PFSK-1 (cell line): ENCODE measurements around the gene C12orf76.

Source experiments
- FOXP2 ChIP-seq: optimal IDR thresholded peaks from 2 replicates; pipeline ENCODE3; 2011; ENCODE audit warnings: borderline replicate concordance, control low read depth, inconsistent platforms; ENCODE audit not compliant: insufficient read depth; ENCODE audit errors: extremely low read length, extremely low read depth
- POLR2AphosphoS5 ChIP-seq: IDR thresholded peaks from 2 replicates; pipeline ENCODE4 v1.6.1; 2012; ENCODE audit warnings: low read depth, mild to moderate bottlenecking, control low read depth, low read length, moderate library complexity
- SIN3A ChIP-seq: IDR thresholded peaks from 2 replicates; pipeline ENCODE4 v1.6.1; 2012; ENCODE audit warnings: mild to moderate bottlenecking, low read length, moderate library complexity, borderline replicate concordance; ENCODE audit not compliant: insufficient read depth
- TAF1 ChIP-seq: IDR thresholded peaks from 2 replicates; pipeline ENCODE4 v1.6.1; 2012; ENCODE audit warnings: low read length, control low read depth, borderline replicate concordance; ENCODE audit not compliant: insufficient read depth
- TF ChIP-seq, protein P1 (sequence below), 2 experiments: IDR thresholded peaks; 2 replicates each; pipeline versions ENCODE4 v1.6.1 to v1.8.0; 2011 to 2012; ENCODE audit warnings: low read depth in 2 of 2, low read length in 2 of 2, control low read depth in 1 of 2, inconsistent platforms in 1 of 2, mild to moderate bottlenecking in 1 of 2, moderate library complexity in 1 of 2; ENCODE audit not compliant: insufficient read depth in 1 of 2

DNA sequence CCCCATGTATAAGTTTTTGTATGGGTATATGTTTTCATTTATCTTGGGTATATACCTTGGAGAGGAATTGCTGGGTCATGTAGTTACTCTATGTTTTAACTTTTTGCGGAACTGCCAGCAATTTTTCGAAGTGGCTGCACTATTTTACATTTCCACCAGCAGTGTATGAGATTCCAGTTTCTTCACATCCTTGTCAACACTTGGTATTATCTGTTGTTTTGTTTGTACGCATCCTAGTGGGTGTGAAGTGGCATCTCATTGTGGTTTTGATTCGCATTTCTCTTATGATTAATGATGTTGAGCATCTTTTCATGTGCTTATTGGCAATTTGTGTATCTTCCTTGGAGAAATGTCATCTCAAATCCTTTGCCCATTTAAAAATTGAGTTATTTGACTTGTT lies 42.2 kb downstream of the C12orf76 start:
- no peak for TF ChIP-seq POLR2AphosphoS5
- TF ChIP-seq, protein P1, sequence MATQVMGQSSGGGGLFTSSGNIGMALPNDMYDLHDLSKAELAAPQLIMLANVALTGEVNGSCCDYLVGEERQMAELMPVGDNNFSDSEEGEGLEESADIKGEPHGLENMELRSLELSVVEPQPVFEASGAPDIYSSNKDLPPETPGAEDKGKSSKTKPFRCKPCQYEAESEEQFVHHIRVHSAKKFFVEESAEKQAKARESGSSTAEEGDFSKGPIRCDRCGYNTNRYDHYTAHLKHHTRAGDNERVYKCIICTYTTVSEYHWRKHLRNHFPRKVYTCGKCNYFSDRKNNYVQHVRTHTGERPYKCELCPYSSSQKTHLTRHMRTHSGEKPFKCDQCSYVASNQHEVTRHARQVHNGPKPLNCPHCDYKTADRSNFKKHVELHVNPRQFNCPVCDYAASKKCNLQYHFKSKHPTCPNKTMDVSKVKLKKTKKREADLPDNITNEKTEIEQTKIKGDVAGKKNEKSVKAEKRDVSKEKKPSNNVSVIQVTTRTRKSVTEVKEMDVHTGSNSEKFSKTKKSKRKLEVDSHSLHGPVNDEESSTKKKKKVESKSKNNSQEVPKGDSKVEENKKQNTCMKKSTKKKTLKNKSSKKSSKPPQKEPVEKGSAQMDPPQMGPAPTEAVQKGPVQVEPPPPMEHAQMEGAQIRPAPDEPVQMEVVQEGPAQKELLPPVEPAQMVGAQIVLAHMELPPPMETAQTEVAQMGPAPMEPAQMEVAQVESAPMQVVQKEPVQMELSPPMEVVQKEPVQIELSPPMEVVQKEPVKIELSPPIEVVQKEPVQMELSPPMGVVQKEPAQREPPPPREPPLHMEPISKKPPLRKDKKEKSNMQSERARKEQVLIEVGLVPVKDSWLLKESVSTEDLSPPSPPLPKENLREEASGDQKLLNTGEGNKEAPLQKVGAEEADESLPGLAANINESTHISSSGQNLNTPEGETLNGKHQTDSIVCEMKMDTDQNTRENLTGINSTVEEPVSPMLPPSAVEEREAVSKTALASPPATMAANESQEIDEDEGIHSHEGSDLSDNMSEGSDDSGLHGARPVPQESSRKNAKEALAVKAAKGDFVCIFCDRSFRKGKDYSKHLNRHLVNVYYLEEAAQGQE (IDR thresholded peaks at IDR 0.05; ENCODE audit: insufficient read depth in 1 of 2, low read depth in 2 of 2, low read length in 2 of 2) = no peak
- no peak for TF ChIP-seq FOXP2
- no peak for TF ChIP-seq TAF1
- TF ChIP-seq SIN3A = no peak
